Measurements from ENCODE around the gene CDYL2. TPM values are rescaled to one million over a fixed set of nuclear protein-coding genes. Genes with fewer than 3 reads are reported as not detected.
A peak's percentile ranks its signal among the peaks of the same experiment; 100 is the strongest.

Gene CDYL2
- total RNA-seq, 6 donors from 2014 or later, result 6.0 to 16.7 (median 8.0) TPM

- 90 to 94% methylated on average over 13 to 17 of the region's 17 CpGs for WGBS, 2 donors
- Histone ChIP-seq H3K9me3 (no peaks in the 10 kb centered on the region), H3K4me1 (no peaks in the 10 kb centered on the region), H3K36me3 (no peaks in the 10 kb centered on the region), H3K4me3 (no peak overlapping the region), H3K27me3 (no peaks in the 10 kb centered on the region), H3K27ac (no peak overlapping the region)
- TF ChIP-seq POLR2AphosphoS5 (IDR thresholded peaks at IDR 0.05), result no peak
- DNase-seq (peak in 1 of 2 donors; percentile 39), ATAC-seq (ENCODE audit: low FRiP score in 2 of 2) (no peak)
Observed at GRCh38 chr16:80620736-80621605, 183.4 kb downstream of the CDYL2 start.

DNA sequence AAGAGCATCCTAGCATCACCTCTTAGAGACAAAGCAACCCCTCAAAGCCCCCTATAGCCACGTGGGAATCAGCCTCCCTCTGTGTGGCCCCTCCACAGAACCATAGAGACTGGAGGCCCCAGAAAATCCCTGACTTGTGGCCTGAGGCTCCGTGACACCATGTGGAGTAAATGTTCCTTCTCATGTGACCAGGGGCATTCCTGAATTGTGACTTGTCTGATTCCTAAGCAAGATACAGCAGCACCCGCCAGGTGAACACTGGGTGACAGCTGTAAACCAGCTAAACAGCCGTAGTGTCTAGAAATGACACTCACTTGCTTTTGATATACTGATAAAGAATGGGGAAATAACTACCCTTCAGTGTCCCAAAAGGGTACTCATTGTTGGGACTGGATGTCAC, 184.6 kb downstream of the CDYL2 start:
- ATAC-seq (ENCODE audit: low FRiP score in 2 of 2) (no peak), DNase-seq (no peak)
- no peak overlapping the region for H3K27ac ChIP-seq
- H3K36me3 ChIP-seq, result no peaks in the 10 kb centered on the region
- no peaks in the 10 kb centered on the region for H3K4me1 ChIP-seq
- TF ChIP-seq POLR2AphosphoS5 (IDR thresholded peaks at IDR 0.05), result no peak
- no peak for TF ChIP-seq CTCF (IDR thresholded peaks at IDR 0.05)
- no peak for TF ChIP-seq EP300 (IDR thresholded peaks at IDR 0.05)
- no peak for TF ChIP-seq POLR2A (IDR thresholded peaks at IDR 0.05)
- H3K4me3 ChIP-seq, result no peak overlapping the region
- H3K27me3 ChIP-seq, result no peaks in the 10 kb centered on the region
- WGBS, 2 donors, result 70 to 86% methylated on average over 3 of the region's 4 CpGs
- no peaks in the 10 kb centered on the region for H3K9me3 ChIP-seq

DNA sequence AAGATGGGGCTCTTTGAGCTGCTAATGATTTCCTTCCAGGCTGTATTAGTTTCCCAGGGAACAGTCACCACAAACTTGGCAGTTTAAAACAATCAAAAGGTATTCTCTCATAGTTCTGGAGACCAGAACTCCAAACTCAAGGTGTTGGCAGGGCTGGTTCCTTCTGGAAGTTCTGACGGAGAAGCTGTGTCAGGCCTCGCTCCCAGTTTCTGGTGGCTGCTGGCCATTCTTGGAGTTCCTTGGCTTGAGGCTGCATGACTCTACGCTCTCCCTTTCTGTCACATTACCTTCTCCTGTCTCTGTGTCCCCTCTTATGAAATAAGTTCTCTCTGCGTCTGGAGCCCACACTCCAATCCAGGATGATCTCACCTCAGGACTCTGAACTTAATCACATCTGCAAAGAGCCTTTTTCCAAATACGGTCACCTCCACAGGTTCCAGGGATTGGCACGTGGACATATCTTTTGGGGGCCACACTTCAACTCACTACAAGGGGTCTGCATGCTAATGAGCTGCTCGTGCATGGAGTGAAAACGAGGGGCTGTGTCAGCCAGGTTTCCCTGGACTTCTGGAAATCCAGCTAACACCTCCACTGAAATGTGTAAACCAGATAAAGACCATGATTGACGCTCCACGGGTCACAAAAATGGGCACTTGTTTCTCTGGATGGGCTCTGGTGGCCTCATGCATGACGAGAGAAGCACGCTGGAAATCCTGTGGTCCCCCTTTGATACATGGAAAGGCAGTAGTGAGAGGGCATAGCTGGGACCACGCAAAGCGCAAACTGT, 185.3 kb downstream of the CDYL2 start:
- DNase-seq, result no peak

GRCh38 chr16:80616362-80616761, 188.0 kb downstream of the CDYL2 start:
- DNase-seq, result no peak
- ATAC-seq (ENCODE audit: low FRiP score in 2 of 2), result no peak
- no peaks in the 10 kb centered on the region for H3K27me3 ChIP-seq
- no peak overlapping the region for H3K27ac ChIP-seq
- 93 to 100% methylated on average over 3 of the region's 3 CpGs for WGBS, 2 donors
- TF ChIP-seq POLR2AphosphoS5 (IDR thresholded peaks at IDR 0.05), result no peak
- TF ChIP-seq EP300 (IDR thresholded peaks at IDR 0.05), result no peak
- TF ChIP-seq CTCF (IDR thresholded peaks at IDR 0.05), result no peak
- no peak for TF ChIP-seq POLR2A (IDR thresholded peaks at IDR 0.05)
- H3K4me3 ChIP-seq, result no peak overlapping the region
- H3K9me3 ChIP-seq, result no peaks in the 10 kb centered on the region
- peaks cover 0 to 6% (median 0%) of the 10 kb centered on the region in 4 donors for H3K36me3 ChIP-seq
- H3K4me1 ChIP-seq, result no peaks in the 10 kb centered on the region

More for the DNA sequence above, 185.3 kb downstream of the CDYL2 start:
- ATAC-seq (ENCODE audit: low FRiP score in 2 of 2), result no peak
- WGBS, 2 donors, result 93 to 95% methylated on average over 13 to 14 of the region's 14 CpGs
- Histone ChIP-seq H3K4me3 (no peak overlapping the region), H3K27ac (no peak overlapping the region), H3K36me3 (no peaks in the 10 kb centered on the region), H3K9me3 (no peaks in the 10 kb centered on the region), H3K4me1 (no peaks in the 10 kb centered on the region), H3K27me3 (no peaks in the 10 kb centered on the region)
- no peak for TF ChIP-seq POLR2AphosphoS5 (IDR thresholded peaks at IDR 0.05)
- TF ChIP-seq EP300 (IDR thresholded peaks at IDR 0.05), result no peak
- no peak for TF ChIP-seq POLR2A (IDR thresholded peaks at IDR 0.05)
- TF ChIP-seq CTCF (IDR thresholded peaks at IDR 0.05), result no peak

DNA sequence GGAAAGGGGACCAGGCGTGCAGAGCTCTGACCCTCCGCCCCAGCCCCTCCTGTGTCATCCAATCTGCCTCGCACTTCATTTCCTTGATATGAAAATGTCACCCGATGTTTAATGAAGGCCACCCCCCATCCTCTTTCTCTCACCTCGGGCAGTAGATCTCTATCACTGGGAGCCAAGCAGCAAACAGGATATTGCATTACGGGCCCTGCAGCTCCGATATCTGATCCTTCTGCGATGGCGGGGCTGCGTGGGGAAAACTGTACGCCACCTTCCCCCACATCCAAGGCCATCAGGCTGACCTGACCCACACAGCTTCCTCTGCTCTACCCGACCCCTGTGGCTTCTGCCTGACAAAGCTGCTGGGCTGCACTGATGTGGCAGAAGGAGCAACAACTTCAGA, 188.7 kb downstream of the CDYL2 start:
- Histone ChIP-seq H3K27ac (no peak overlapping the region), H3K9me3 (no peaks in the 10 kb centered on the region), H3K4me1 (no peaks in the 10 kb centered on the region), H3K4me3 (no peak overlapping the region), H3K36me3 (peaks cover 0 to 6% (median 0%) of the 10 kb centered on the region in 4 donors), H3K27me3 (no peaks in the 10 kb centered on the region)
- TF ChIP-seq EP300 (IDR thresholded peaks at IDR 0.05) (no peak), POLR2A (IDR thresholded peaks at IDR 0.05) (no peak), CTCF (IDR thresholded peaks at IDR 0.05) (no peak), POLR2AphosphoS5 (IDR thresholded peaks at IDR 0.05) (no peak)
- no peak for ATAC-seq (ENCODE audit: low FRiP score in 2 of 2)
- 79 to 87% methylated on average over 7 to 12 of the region's 12 CpGs for WGBS, 2 donors
- peak in 1 of 2 donors; percentile 8 for DNase-seq
